NCI-H2171 treated with DMSO at 0.1 percent for 48 hours (cell line): ENCODE measurements around the gene C18orf32.
A peak's percentile ranks its signal among the peaks of the same experiment; 100 is the strongest.
"Not testable (repeated sequence)": the region's sequence is repeated elsewhere in the genome, so short reads cannot be mapped to it uniquely, and the experiment has no call there.

Experiments
- DNase-seq: peaks from one replicate; lab custom pipeline; 2025; lab: John Stamatoyannopoulos, UW

Gene C18orf32

GRCh38 chr18:49486953-49487710 lies at the start of gene C18orf32:
Gene C18orf32, minus strand, starts transcription at chr18:49487234. Its CDS starts 3,486 bp downstream, at chr18:49483748.
- DNase-seq: peak; percentile 91

GRCh38 chr18:49534846-49535601 lies 48.0 kb upstream of the C18orf32 start:
- DNase-seq: no peak

- no peak for DNase-seq
These were observed 44.7 kb upstream of the C18orf32 start for GRCh38 chr18:49531678-49532153.

GRCh38 chr18:49529596-49529995 lies 42.6 kb upstream of the C18orf32 start:
- no peak for DNase-seq

GRCh38 chr18:49527631-49528327 lies 40.7 kb upstream of the C18orf32 start:
- DNase-seq: no peak

GRCh38 chr18:49525981-49526380 lies 38.9 kb upstream of the C18orf32 start:
- DNase-seq: no peak

- DNase-seq: no peak
These were observed 37.9 kb upstream of the C18orf32 start for GRCh38 chr18:49524951-49525350.

- no peak for DNase-seq
These were observed 37.3 kb upstream of the C18orf32 start for GRCh38 chr18:49524349-49524748.

GRCh38 chr18:49523580-49524093 lies 36.6 kb upstream of the C18orf32 start:
- DNase-seq: not testable (repeated sequence)

GRCh38 chr18:49521216-49521835 lies 34.3 kb upstream of the C18orf32 start:
- peak; percentile 98 for DNase-seq

GRCh38 chr18:49520661-49521145 lies 33.7 kb upstream of the C18orf32 start:
- peak; percentile 91 for DNase-seq

GRCh38 chr18:49519101-49519971 lies 32.3 kb upstream of the C18orf32 start:
- no peak for DNase-seq

- DNase-seq: no peak
These were observed 30.4 kb upstream of the C18orf32 start for GRCh38 chr18:49517483-49517882.

GRCh38 chr18:49515516-49515915 lies 28.5 kb upstream of the C18orf32 start:
- no peak for DNase-seq

- DNase-seq: not testable (repeated sequence)
These were observed 28.0 kb upstream of the C18orf32 start for GRCh38 chr18:49515003-49515402.

GRCh38 chr18:49514577-49514976 lies 27.5 kb upstream of the C18orf32 start:
- no peak for DNase-seq

GRCh38 chr18:49512876-49513275 lies 25.8 kb upstream of the C18orf32 start:
- DNase-seq: not testable (repeated sequence)

- DNase-seq: peak; percentile 92
These were observed 23.5 kb upstream of the C18orf32 start for GRCh38 chr18:49510393-49511115.

- DNase-seq: not testable (repeated sequence)
These were observed 19.4 kb upstream of the C18orf32 start for GRCh38 chr18:49506438-49506837.

GRCh38 chr18:49503931-49504330 lies 16.9 kb upstream of the C18orf32 start:
- no peak for DNase-seq
